Choroid plexus epithelial cell (primary cell): Measurements from ENCODE around the gene CUL3.
A peak's percentile ranks its signal among the peaks of the same experiment; 100 is the strongest.
"Not testable (repeated sequence)": the region's sequence is repeated elsewhere in the genome, so short reads cannot be mapped to it uniquely, and the experiment has no call there.

Experiments
- DNase-seq: peaks from one replicate; pipeline ENCODE4 v3.0.0-alpha.2; 2010; ENCODE audit warnings: low read depth
- H3K4me3 ChIP-seq: 2 replicates; pipeline ENCODE4 v1.5.1; 2011; ENCODE audit warnings: low read depth, mild to moderate bottlenecking, control low read depth, low read length, moderate library complexity
- CTCF ChIP-seq: conservative IDR thresholded peaks from 2 replicates; pipeline ENCODE4 v1.5.1; 2011; ENCODE audit warnings: low read depth, mild to moderate bottlenecking, control low read depth, inconsistent platforms, low read length, moderate library complexity

CUL3 gene

GRCh38 chr2:224513991-224514390 is 71.2 kb downstream of the CUL3 start:
- H3K4me3 ChIP-seq: no peak overlapping the region
- no peak for TF ChIP-seq CTCF
- DNase-seq: no peak

GRCh38 chr2:224507789-224508188 is 77.4 kb downstream of the CUL3 start:
- no peak overlapping the region for H3K4me3 ChIP-seq
- TF ChIP-seq CTCF: no peak
- DNase-seq: no peak

GRCh38 chr2:224506494-224506893 is 78.7 kb downstream of the CUL3 start:
- no peak for TF ChIP-seq CTCF
- H3K4me3 ChIP-seq: no peak overlapping the region
- DNase-seq: no peak

- DNase-seq: no peak
- H3K4me3 ChIP-seq: no peak overlapping the region
- TF ChIP-seq CTCF: no peak
Observed at GRCh38 chr2:224498991-224499390, 86.2 kb downstream of the CUL3 start.

GRCh38 chr2:224492531-224492930 is 92.6 kb downstream of the CUL3 start:
- no peak for TF ChIP-seq CTCF
- DNase-seq: no peak

GRCh38 chr2:224487940-224488339 is 97.2 kb downstream of the CUL3 start:
- not testable (repeated sequence) for H3K4me3 ChIP-seq, DNase-seq

More at GRCh38 chr2:224492531-224492930, 92.6 kb downstream of the CUL3 start:
- no peak overlapping the region for H3K4me3 ChIP-seq

GRCh38 chr2:224485081-224486014 is 99.8 kb downstream of the CUL3 start:
- DNase-seq: peak; percentile 97
- H3K4me3 ChIP-seq: not testable (repeated sequence)

- no peak for DNase-seq
- no peak for TF ChIP-seq CTCF
- no peak overlapping the region for H3K4me3 ChIP-seq
Observed at GRCh38 chr2:224479826-224480225, 105.3 kb downstream of the CUL3 start.
